GM18507 (cell line): ENCODE measurements around the gene WDFY1.

Experiments used
- DNase-seq: peaks from one replicate; pipeline ENCODE4 v3.0.0; 2011; ENCODE audit warnings: low read depth; ENCODE audit not compliant: insufficient read length; ENCODE audit errors: extremely low spot score
- FAIRE-seq: peaks from 2 replicates; lab custom pipeline; 2011; peaks lifted over from hg19 to GRCh38; lab: Jason Lieb, UNC

The WDFY1 gene

GRCh38 chr2:223870840-223871611 lies 74.1 kb downstream of the WDFY1 start:
- no peak for FAIRE-seq

GRCh38 chr2:223868005-223868404 lies 77.1 kb downstream of the WDFY1 start:
- DNase-seq (no peak), FAIRE-seq (no peak)

More at GRCh38 chr2:223870840-223871611, 74.1 kb downstream of the WDFY1 start:
- no peak for DNase-seq

- FAIRE-seq, result peak; percentile 42
- DNase-seq, result no peak
Observed at GRCh38 chr2:223865907-223866508, 79.1 kb downstream of the WDFY1 start.

- no peak for DNase-seq
- no peak for FAIRE-seq
Observed at GRCh38 chr2:223865124-223865523, 80.0 kb downstream of the WDFY1 start.

- FAIRE-seq, result no peak
- DNase-seq, result no peak
Observed at GRCh38 chr2:223863491-223863890, 81.6 kb downstream of the WDFY1 start.

GRCh38 chr2:223860809-223861738 lies 84.1 kb downstream of the WDFY1 start:
- no peak for DNase-seq
- FAIRE-seq, result no peak

- DNase-seq, result no peak
- no peak for FAIRE-seq
Observed at GRCh38 chr2:223859070-223859469, 86.1 kb downstream of the WDFY1 start.

- no peak for DNase-seq
- no peak for FAIRE-seq
Observed at GRCh38 chr2:223856584-223856983, 88.6 kb downstream of the WDFY1 start.

GRCh38 chr2:223856021-223856420 lies 89.1 kb downstream of the WDFY1 start:
- no peak for FAIRE-seq

GRCh38 chr2:223855426-223855825 lies 89.7 kb downstream of the WDFY1 start:
- FAIRE-seq (no peak), DNase-seq (no peak)

More at GRCh38 chr2:223856021-223856420, 89.1 kb downstream of the WDFY1 start:
- DNase-seq, result no peak

- DNase-seq, result no peak
Observed at GRCh38 chr2:223854741-223855140, 90.4 kb downstream of the WDFY1 start.

GRCh38 chr2:223853425-223853837 lies 91.7 kb downstream of the WDFY1 start:
- DNase-seq (no peak), FAIRE-seq (no peak)

More at GRCh38 chr2:223854741-223855140, 90.4 kb downstream of the WDFY1 start:
- peak; percentile 38 for FAIRE-seq

GRCh38 chr2:223852281-223852795 lies 92.8 kb downstream of the WDFY1 start:
- FAIRE-seq, result no peak
- DNase-seq, result no peak

GRCh38 chr2:223847410-223847809 lies 97.7 kb downstream of the WDFY1 start:
- FAIRE-seq (no peak), DNase-seq (no peak)

GRCh38 chr2:223846515-223846914 lies 98.6 kb downstream of the WDFY1 start:
- FAIRE-seq (no peak), DNase-seq (no peak)

GRCh38 chr2:223841436-223842190 lies 103.5 kb downstream of the WDFY1 start:
- no peak for DNase-seq
- peak; percentile 82 for FAIRE-seq

- FAIRE-seq (peak; percentile 81), DNase-seq (peak; percentile 75)
Observed at GRCh38 chr2:223837287-223838061, 107.7 kb downstream of the WDFY1 start, which contains the start of gene AP1S3. Gene AP1S3 (minus strand): TSS chr2:223837582. CDS start chr2:223837450, 132 bp downstream.
